CD8-positive, alpha-beta memory T cell (primary cell): ENCODE measurements around the gene DUSP16. TPM values are rescaled to one million over a fixed set of nuclear protein-coding genes. Genes with fewer than 3 reads are reported as not detected.
"Not testable (repeated sequence)": the region's sequence is repeated elsewhere in the genome, so short reads cannot be mapped to it uniquely, and the experiment has no call there.

ENCODE experiments used
- CTCF ChIA-PET: fragments of 350-600 bp; sonication (Branson Sonifier 250); formaldehyde crosslinking; loops from one replicate; lab custom pipeline; 2021; ENCODE audit warnings: antibody characterized with exemption; lab: Charles Lee
- POLR2A ChIA-PET: fragments of 350-600 bp; sonication (Branson Sonifier 250); formaldehyde crosslinking; loops from one replicate; lab custom pipeline; 2021; ENCODE audit warnings: antibody characterized with exemption; lab: Charles Lee
- DNase-seq, 5 donors: peaks; one replicate each; pipeline versions ENCODE4 v3.0.0 to v3.0.0-alpha.2; 2020 to 2022; ENCODE audit warnings: mixed read lengths in 1 of 5
- H3K27ac ChIP-seq: one replicate; pipeline ENCODE4 v1.7.0; 2013; ENCODE audit warnings: low read depth, mild to moderate bottlenecking, low read length, moderate library complexity
- H3K27me3 ChIP-seq: 2 replicates; pipeline ENCODE4 v1.7.0; 2013; ENCODE audit warnings: low read length, mild to moderate bottlenecking; ENCODE audit not compliant: insufficient read depth, poor library complexity, severe bottlenecking
- H3K36me3 ChIP-seq: 2 replicates; pipeline ENCODE4 v1.7.0; 2013; ENCODE audit warnings: mild to moderate bottlenecking, low read length, moderate library complexity; ENCODE audit not compliant: insufficient read depth
- H3K4me1 ChIP-seq: 2 replicates; pipeline ENCODE4 v1.7.0; 2013; ENCODE audit warnings: mild to moderate bottlenecking, low read length, moderate library complexity; ENCODE audit not compliant: insufficient read depth
- H3K4me3 ChIP-seq: 2 replicates; pipeline ENCODE4 v1.7.0; 2013; ENCODE audit warnings: mild to moderate bottlenecking, low read length
- H3K9me3 ChIP-seq: 2 replicates; pipeline ENCODE4 v1.7.0; 2013; ENCODE audit warnings: mild to moderate bottlenecking, low read length
- H3K27ac Mint-ChIP-seq, 8 donors: one replicate each; pipeline ENCODE4 v1.8.0; 2020 to 2021; ENCODE audit warnings: mixed read lengths in 8 of 8, mild to moderate bottlenecking in 6 of 8, inconsistent platforms in 3 of 8, moderate library complexity in 3 of 8
- H3K27me3 Mint-ChIP-seq, 2 donors: one replicate each; pipeline ENCODE4 v1.8.0; 2020 to 2021; ENCODE audit warnings: mixed read lengths in 2 of 2, mild to moderate bottlenecking in 1 of 2, moderate library complexity in 1 of 2
- H3K36me3 Mint-ChIP-seq, 3 donors: one replicate each; pipeline ENCODE4 v1.8.0; 2020 to 2021; ENCODE audit warnings: mixed read lengths in 3 of 3, inconsistent platforms in 1 of 3, mild to moderate bottlenecking in 1 of 3
- H3K4me1 Mint-ChIP-seq, 3 donors: one replicate each; pipeline ENCODE4 v1.8.0; 2020 to 2021; ENCODE audit warnings: mixed read lengths in 3 of 3, inconsistent platforms in 1 of 3, mild to moderate bottlenecking in 1 of 3
- H3K4me3 Mint-ChIP-seq, 7 donors: one replicate each; pipeline ENCODE4 v1.8.0; 2020 to 2021; ENCODE audit warnings: mixed read lengths in 7 of 7, mild to moderate bottlenecking in 6 of 7, moderate library complexity in 4 of 7, inconsistent platforms in 2 of 7
- H3K9me3 Mint-ChIP-seq, 5 donors: one replicate each; pipeline ENCODE4 v1.8.0; 2020 to 2022; ENCODE audit warnings: mixed read lengths in 5 of 5, mild to moderate bottlenecking in 3 of 5, moderate library complexity in 2 of 5, inconsistent platforms in 1 of 5
- polyA plus RNA-seq: library from polyadenylated mRNA; unstranded; fragments of 300-500 nt; fragmentation: Illumina TruSeq; gene quantifications from one replicate; pipeline ENCODE4 v1.2.3, GENCODE V29; 2021
- total RNA-seq, 2 experiments: library from RNA; stranded (reverse); gene quantifications; one replicate each; pipeline ENCODE4 v1.2.3, GENCODE V29; 2021

The DUSP16 gene
- total and polyA plus RNA-seq, 3 experiments from 2014 or later, result 10.3 to 41.2 (median 37.5) TPM

- H3K4me1 ChIP-seq, result peaks cover 38% of the 10 kb centered on the region
- DNase-seq, H3K9me3 ChIP-seq, H3K27ac ChIP-seq, POLR2A ChIA-PET, H3K27me3 ChIP-seq, H3K27me3 Mint-ChIP-seq, H3K4me3 ChIP-seq, H3K9me3 Mint-ChIP-seq: not testable (repeated sequence)
- Mint-ChIP-seq H3K4me3 (peak overlapping the region in 1 of 7 donors; percentile 7), H3K4me1 (peaks cover 59 to 82% (median 65%) of the 10 kb centered on the region in 3 donors), H3K27ac (peak overlapping the region in 4 of 8 donors; percentile 69 to 88 (median 79)), H3K36me3 (peaks cover 14 to 75% (median 22%) of the 10 kb centered on the region in 3 donors)
- CTCF ChIA-PET, result interaction anchor here (1.5 to 4.5 kb wide), 4 partner anchors 11 to 264 kb away, joined by 3 to 24 read pairs (median 6); no protein-coding TSS in a partner anchor
- peaks cover 10% of the 10 kb centered on the region for H3K36me3 ChIP-seq
These were observed 90.4 kb downstream of the DUSP16 start for GRCh38 chr12:12471982-12472961.

- H3K27ac ChIP-seq, result no peak overlapping the region
- no peaks in the 10 kb centered on the region for H3K27me3 Mint-ChIP-seq
- no peak overlapping the region for H3K4me3 Mint-ChIP-seq
- H3K36me3 Mint-ChIP-seq, result peaks cover 15 to 71% (median 24%) of the 10 kb centered on the region in 3 donors
- ChIA-PET CTCF (interaction anchor here (1.5 kb wide), 1 partner anchor 266 kb away, joined by 3 read pairs; no protein-coding TSS in a partner anchor), POLR2A (no interaction called here)
- no peaks in the 10 kb centered on the region for H3K9me3 ChIP-seq
- H3K4me1 ChIP-seq, result peaks cover 47% of the 10 kb centered on the region
- DNase-seq, result no peak
- no peaks in the 10 kb centered on the region for H3K36me3 ChIP-seq
- H3K9me3 Mint-ChIP-seq, result peaks cover 0 to 2% (median 0%) of the 10 kb centered on the region in 5 donors
- peaks cover 68 to 85% (median 70%) of the 10 kb centered on the region in 3 donors for H3K4me1 Mint-ChIP-seq
- peak overlapping the region in 7 of 8 donors; percentile 57 to 100 (median 75) for H3K27ac Mint-ChIP-seq
- H3K27me3 ChIP-seq, result no peaks in the 10 kb centered on the region
- H3K4me3 ChIP-seq, result no peak overlapping the region
These were observed 91.8 kb downstream of the DUSP16 start for GRCh38 chr12:12470751-12471306.

GRCh38 chr12:12469386-12469785, 93.3 kb downstream of the DUSP16 start:
- ChIA-PET POLR2A (no interaction called here), CTCF (interaction anchor here (0.9 kb wide), 1 partner anchor 72 kb away, joined by 3 read pairs; no protein-coding TSS in a partner anchor)
- H3K27ac Mint-ChIP-seq, result peak overlapping the region in 7 of 8 donors; percentile 49 to 100 (median 99)
- H3K4me3 ChIP-seq, result no peak overlapping the region
- H3K36me3 ChIP-seq, result no peaks in the 10 kb centered on the region
- H3K27ac ChIP-seq, result no peak overlapping the region
- peaks cover 49% of the 10 kb centered on the region for H3K4me1 ChIP-seq
- H3K27me3 Mint-ChIP-seq, result no peaks in the 10 kb centered on the region
- H3K27me3 ChIP-seq, result no peaks in the 10 kb centered on the region
- no peaks in the 10 kb centered on the region for H3K9me3 ChIP-seq
- DNase-seq, result no peak
- peaks cover 69 to 85% (median 70%) of the 10 kb centered on the region in 3 donors for H3K4me1 Mint-ChIP-seq
- peaks cover 14 to 76% (median 23%) of the 10 kb centered on the region in 3 donors for H3K36me3 Mint-ChIP-seq
- H3K9me3 Mint-ChIP-seq, result peaks cover 0 to 2% (median 0%) of the 10 kb centered on the region in 5 donors
- H3K4me3 Mint-ChIP-seq, result no peak overlapping the region

GRCh38 chr12:12468575-12468974, 94.1 kb downstream of the DUSP16 start:
- peak overlapping the region in 2 of 7 donors; percentile 72 to 78 for H3K4me3 Mint-ChIP-seq
- H3K9me3 Mint-ChIP-seq, result peaks cover 0 to 2% (median 0%) of the 10 kb centered on the region in 5 donors
- H3K27ac ChIP-seq, result peak overlapping the region; percentile 52

GRCh38 chr12:12467688-12468261, 94.9 kb downstream of the DUSP16 start:
- H3K4me1 ChIP-seq, result peaks cover 42% of the 10 kb centered on the region
- no peaks in the 10 kb centered on the region for H3K27me3 ChIP-seq
- peak overlapping the region; percentile 26 for H3K4me3 ChIP-seq
- H3K27ac ChIP-seq, result peak overlapping the region; percentile 52
- POLR2A ChIA-PET, result interaction anchor here (0.5 kb wide), 1 partner anchor 430 kb away, joined by 4 read pairs; no protein-coding TSS in a partner anchor
- peaks cover 61 to 82% (median 70%) of the 10 kb centered on the region in 3 donors for H3K4me1 Mint-ChIP-seq
- peak in 4 of 5 donors; percentile 37 to 74 (median 66) for DNase-seq
- H3K4me3 Mint-ChIP-seq, result peak overlapping the region; percentile 26 to 78 (median 58)
- peak overlapping the region; percentile 82 to 100 (median 99) for H3K27ac Mint-ChIP-seq
- H3K27me3 Mint-ChIP-seq, result no peaks in the 10 kb centered on the region
- CTCF ChIA-PET, result interaction anchor here (1.7 kb wide), 1 partner anchor 36 kb away, joined by 6 read pairs; no protein-coding TSS in a partner anchor
- H3K9me3 ChIP-seq, result no peaks in the 10 kb centered on the region
- H3K9me3 Mint-ChIP-seq, result peaks cover 0 to 2% (median 0%) of the 10 kb centered on the region in 5 donors
- H3K36me3 Mint-ChIP-seq, result peaks cover 19 to 71% (median 19%) of the 10 kb centered on the region in 3 donors
- H3K36me3 ChIP-seq, result no peaks in the 10 kb centered on the region

More at GRCh38 chr12:12468575-12468974, 94.1 kb downstream of the DUSP16 start:
- Histone ChIP-seq H3K4me3 (no peak overlapping the region), H3K9me3 (no peaks in the 10 kb centered on the region), H3K36me3 (no peaks in the 10 kb centered on the region), H3K27me3 (no peaks in the 10 kb centered on the region), H3K4me1 (peaks cover 42% of the 10 kb centered on the region)
- peaks cover 64 to 82% (median 68%) of the 10 kb centered on the region in 3 donors for H3K4me1 Mint-ChIP-seq
- ChIA-PET POLR2A (interaction anchor here (0.5 kb wide), 1 partner anchor 429 kb away, joined by 4 read pairs; no protein-coding TSS in a partner anchor), CTCF (no interaction called here)
- H3K27ac Mint-ChIP-seq, result peak overlapping the region; percentile 82 to 100 (median 99)
- H3K36me3 Mint-ChIP-seq, result peaks cover 15 to 70% (median 21%) of the 10 kb centered on the region in 3 donors
- no peak for DNase-seq
- H3K27me3 Mint-ChIP-seq, result no peaks in the 10 kb centered on the region

- peak overlapping the region; percentile 52 for H3K27ac ChIP-seq
- no peaks in the 10 kb centered on the region for H3K27me3 ChIP-seq
- peak in 2 of 5 donors; percentile 39 to 43 for DNase-seq
- H3K4me3 ChIP-seq, result no peak overlapping the region
- Mint-ChIP-seq H3K4me3 (peak overlapping the region; percentile 26 to 78 (median 58)), H3K4me1 (peaks cover 62 to 83% (median 70%) of the 10 kb centered on the region in 3 donors), H3K9me3 (peaks cover 0 to 2% (median 0%) of the 10 kb centered on the region in 5 donors), H3K36me3 (peaks cover 19 to 71% (median 19%) of the 10 kb centered on the region in 3 donors), H3K27ac (peak overlapping the region; percentile 82 to 100 (median 99)), H3K27me3 (no peaks in the 10 kb centered on the region)
- peaks cover 44% of the 10 kb centered on the region for H3K4me1 ChIP-seq
- no peaks in the 10 kb centered on the region for H3K36me3 ChIP-seq
- ChIA-PET CTCF (interaction anchor here (1.7 to 2.3 kb wide), 3 partner anchors 9 to 89 kb away, joined by 4 to 12 read pairs (median 6); no protein-coding TSS in a partner anchor), POLR2A (interaction anchor here (0.6 to 1.5 kb wide), 4 partner anchors 10 to 25 kb away, joined by 3 to 4 read pairs (median 3); no protein-coding TSS in a partner anchor)
- no peaks in the 10 kb centered on the region for H3K9me3 ChIP-seq
These were observed 95.4 kb downstream of the DUSP16 start for GRCh38 chr12:12467264-12467663.

GRCh38 chr12:12466157-12466556, 96.5 kb downstream of the DUSP16 start:
- POLR2A ChIA-PET, result interaction anchor here (0.5 to 2.2 kb wide), 11 partner anchors 8 to 270 kb away, joined by 3 to 11 read pairs (median 4); no protein-coding TSS in a partner anchor
- peak; percentile 23 to 87 (median 80) for DNase-seq
- CTCF ChIA-PET, result interaction anchor here (1.0 to 2.3 kb wide), 9 partner anchors 9 to 189 kb away, joined by 3 to 12 read pairs (median 4); no protein-coding TSS in a partner anchor
- H3K27ac ChIP-seq, result peak overlapping the region; percentile 68
- peaks cover 48% of the 10 kb centered on the region for H3K4me1 ChIP-seq
- Mint-ChIP-seq H3K4me1 (peaks cover 71 to 85% (median 81%) of the 10 kb centered on the region in 3 donors), H3K36me3 (peaks cover 22 to 68% (median 23%) of the 10 kb centered on the region in 3 donors), H3K9me3 (peaks cover 0 to 2% (median 0%) of the 10 kb centered on the region in 5 donors), H3K27ac (peak overlapping the region; percentile 93 to 100 (median 99)), H3K27me3 (no peaks in the 10 kb centered on the region), H3K4me3 (peak overlapping the region; percentile 50 to 72 (median 59))
- H3K4me3 ChIP-seq, result peak overlapping the region; percentile 5
- H3K36me3 ChIP-seq, result no peaks in the 10 kb centered on the region
- H3K9me3 ChIP-seq, result no peaks in the 10 kb centered on the region
- H3K27me3 ChIP-seq, result no peaks in the 10 kb centered on the region
